A673 (cell line): Measurements from ENCODE around the gene MCM7. TPM values are rescaled to one million over a fixed set of nuclear protein-coding genes. Genes with fewer than 3 reads are reported as not detected.
A peak's percentile ranks its signal among the peaks of the same experiment; 100 is the strongest.

ENCODE experiments used
- BruUV-seq: library from RNA; stranded (reverse); fragments of 400-500 nt; replicated peaks from 2 replicates; lab custom pipeline; 2021; lab: Mats Ljungman, UMichigan
- CTCF ChIA-PET: fragments of 300-600 bp; sonication (Branson Sonifier 250); formaldehyde crosslinking; loops from one replicate; lab custom pipeline; 2022; ENCODE audit warnings: antibody characterized with exemption; lab: Charles Lee
- POLR2A ChIA-PET: fragments of 300-600 bp; sonication (Branson Sonifier 250); formaldehyde crosslinking; loops from one replicate; lab custom pipeline; 2022; ENCODE audit warnings: antibody characterized with exemption; ENCODE audit not compliant: low non-redundant PET; lab: Charles Lee
- DNase-seq: peaks from one replicate; pipeline ENCODE4 v3.0.0-alpha.2; 2015; ENCODE audit warnings: low spot score
- H3K27ac ChIP-seq: fragments of 200-600 bp; sonication (generic); 2 replicates; pipeline ENCODE4 v1.5.1; 2016; ENCODE audit warnings: mixed run types, low read depth, mild to moderate bottlenecking, mixed read lengths, antibody characterized with exemption, low read length; ENCODE audit not compliant: poor library complexity, severe bottlenecking
- H3K27me3 ChIP-seq: fragments of 200-600 bp; sonication (generic); replicated peaks from 2 replicates; pipeline ENCODE4 v1.6.1; 2017; ENCODE audit warnings: mixed run types, low read depth, mild to moderate bottlenecking, mixed read lengths, antibody characterized with exemption, low read length; ENCODE audit not compliant: insufficient read depth, poor library complexity
- H3K36me3 ChIP-seq: fragments of 200-600 bp; sonication (generic); 2 replicates; pipeline ENCODE4 v1.6.1; 2016; ENCODE audit warnings: mixed run types, mild to moderate bottlenecking, mixed read lengths, antibody characterized with exemption, low read length; ENCODE audit not compliant: insufficient read depth, poor library complexity, severe bottlenecking
- H3K4me1 ChIP-seq: fragments of 200-600 bp; sonication (generic); 2 replicates; pipeline ENCODE4 v1.6.1; 2017; ENCODE audit warnings: mixed run types, mild to moderate bottlenecking, mixed read lengths, antibody characterized with exemption, low read length; ENCODE audit not compliant: insufficient read depth, poor library complexity, severe bottlenecking
- H3K4me3 ChIP-seq: fragments of 200-600 bp; sonication (generic); 2 replicates; pipeline ENCODE4 v1.5.1; 2016; ENCODE audit warnings: low read depth, mixed run types, mild to moderate bottlenecking, mixed read lengths, low read length; ENCODE audit not compliant: poor library complexity, severe bottlenecking
- H3K9me3 ChIP-seq: fragments of 200-600 bp; sonication (generic); 2 replicates; pipeline ENCODE4 v1.6.1; 2016; ENCODE audit warnings: mixed run types, low read depth, mild to moderate bottlenecking, mixed read lengths, antibody characterized with exemption, low read length; ENCODE audit not compliant: poor library complexity, severe bottlenecking
- CTCF ChIP-seq: fragments of 300-800, 200-600 bp; sonication (generic); conservative IDR thresholded peaks from 2 replicates; pipeline ENCODE4 v1.5.1; 2017; ENCODE audit warnings: low read depth, mild to moderate bottlenecking, antibody characterized with exemption, low read length, moderate library complexity, mixed read lengths
- EZH2 ChIP-seq: fragments of 200-600 bp; sonication (generic); IDR thresholded peaks from 2 replicates; pipeline ENCODE4 v1.6.1; 2017; ENCODE audit warnings: borderline replicate concordance, low read depth, mild to moderate bottlenecking, mixed read lengths, antibody characterized with exemption, low read length; ENCODE audit not compliant: poor library complexity, severe bottlenecking
- intact Hi-C: fragments of 100-400 bp; cut with micrococcal nuclease; formaldehyde crosslinking; loops from one replicate; pipeline ENCODE4 v1.10.0; 2022; ENCODE audit not compliant: unreplicated experiment
- total RNA-seq: library from RNA; stranded (reverse); gene quantifications from 2 replicates; pipeline ENCODE4 v1.2.3, GENCODE V29; 2021

MCM7 gene
- total RNA-seq, 1 experiment from 2014 or later: 399 TPM

GRCh38 chr7:100099452-100099851, 1.7 kb downstream of the MCM7 start:
- no peaks in the 10 kb centered on the region for H3K27me3 ChIP-seq
- no peak for TF ChIP-seq EZH2
- no peak for TF ChIP-seq CTCF
- peak overlapping the region; percentile 71 for H3K4me3 ChIP-seq
- H3K4me1 ChIP-seq: peaks cover 29% of the 10 kb centered on the region
- CTCF ChIA-PET: no interaction called here
- intact Hi-C loops: no loop called here
- BruUV-seq: no TSS peak
- POLR2A ChIA-PET: no interaction called here
- peaks cover 62% of the 10 kb centered on the region for H3K36me3 ChIP-seq
- H3K9me3 ChIP-seq: no peaks in the 10 kb centered on the region
- DNase-seq: no peak
- H3K27ac ChIP-seq: peak overlapping the region; percentile 99

- TF ChIP-seq EZH2: no peak
- TF ChIP-seq CTCF: no peak
- intact Hi-C loops: no loop called here
- no peak for DNase-seq
- Histone ChIP-seq H3K36me3 (peaks cover 65% of the 10 kb centered on the region), H3K27me3 (no peaks in the 10 kb centered on the region), H3K9me3 (no peaks in the 10 kb centered on the region), H3K4me1 (peaks cover 29% of the 10 kb centered on the region), H3K4me3 (peak overlapping the region; percentile 71), H3K27ac (no peak overlapping the region)
- POLR2A ChIA-PET: no interaction called here
- BruUV-seq: TSS peak; percentile 46
- CTCF ChIA-PET: no interaction called here
Measured at GRCh38 chr7:100098913-100099312, 2.3 kb downstream of the MCM7 start.

- Histone ChIP-seq H3K36me3 (peaks cover 94% of the 10 kb centered on the region), H3K4me3 (no peak overlapping the region), H3K27me3 (no peaks in the 10 kb centered on the region), H3K9me3 (no peaks in the 10 kb centered on the region), H3K27ac (peak overlapping the region; percentile 22), H3K4me1 (peaks cover 25% of the 10 kb centered on the region)
- BruUV-seq: no TSS peak
- no peak for DNase-seq
- intact Hi-C loops: no loop called here
- CTCF ChIA-PET: interaction anchor here (0.6 kb wide), 1 partner anchor 69 kb away, joined by 3 read pairs; no protein-coding TSS in a partner anchor
- POLR2A ChIA-PET: no interaction called here
- TF ChIP-seq CTCF (no peak), EZH2 (no peak)
Measured at GRCh38 chr7:100095704-100096103, 5.5 kb downstream of the MCM7 start.
